Lower leg skin (tissue), 3 donors: ENCODE data around the gene NBAS.

Source experiments
- POLR2A ChIP-seq, 2 donors: fragments of 450-650 bp; IDR thresholded peaks; one replicate each; pipeline ENCODE4 v1.6.1; 2016 to 2017; ENCODE audit warnings: antibody characterized with exemption in 2 of 2, mild to moderate bottlenecking in 1 of 2, moderate library complexity in 1 of 2
- TF ChIP-seq, protein P1 (sequence below), 3 donors: fragments of 450-650 bp; IDR thresholded peaks; one replicate each; pipeline ENCODE4 v1.5.1; 2016; ENCODE audit warnings: antibody characterized with exemption in 3 of 3, mild to moderate bottlenecking in 3 of 3, moderate library complexity in 2 of 3

DNA sequence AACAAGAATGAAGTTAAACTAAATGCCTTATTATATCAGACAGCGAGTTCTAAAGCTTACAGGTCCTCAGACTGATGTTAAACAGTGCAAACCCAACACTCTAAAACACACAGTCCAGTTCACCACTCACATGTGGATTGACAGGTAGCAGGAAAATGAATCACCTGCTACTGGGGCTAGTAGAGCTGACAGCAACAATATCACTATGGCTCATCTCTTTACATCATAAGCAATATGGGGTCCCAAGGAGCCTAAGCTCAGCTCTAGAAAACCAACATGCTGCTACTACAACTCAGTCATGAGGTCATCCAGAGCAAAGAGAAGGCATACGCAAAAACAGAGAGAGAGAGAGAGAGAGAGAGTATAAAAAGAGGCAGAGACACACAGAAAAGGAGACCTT is 145.4 kb downstream of the NBAS start:
- no peak for TF ChIP-seq POLR2A (IDR thresholded peaks at IDR 0.05)
- TF ChIP-seq, protein P1, sequence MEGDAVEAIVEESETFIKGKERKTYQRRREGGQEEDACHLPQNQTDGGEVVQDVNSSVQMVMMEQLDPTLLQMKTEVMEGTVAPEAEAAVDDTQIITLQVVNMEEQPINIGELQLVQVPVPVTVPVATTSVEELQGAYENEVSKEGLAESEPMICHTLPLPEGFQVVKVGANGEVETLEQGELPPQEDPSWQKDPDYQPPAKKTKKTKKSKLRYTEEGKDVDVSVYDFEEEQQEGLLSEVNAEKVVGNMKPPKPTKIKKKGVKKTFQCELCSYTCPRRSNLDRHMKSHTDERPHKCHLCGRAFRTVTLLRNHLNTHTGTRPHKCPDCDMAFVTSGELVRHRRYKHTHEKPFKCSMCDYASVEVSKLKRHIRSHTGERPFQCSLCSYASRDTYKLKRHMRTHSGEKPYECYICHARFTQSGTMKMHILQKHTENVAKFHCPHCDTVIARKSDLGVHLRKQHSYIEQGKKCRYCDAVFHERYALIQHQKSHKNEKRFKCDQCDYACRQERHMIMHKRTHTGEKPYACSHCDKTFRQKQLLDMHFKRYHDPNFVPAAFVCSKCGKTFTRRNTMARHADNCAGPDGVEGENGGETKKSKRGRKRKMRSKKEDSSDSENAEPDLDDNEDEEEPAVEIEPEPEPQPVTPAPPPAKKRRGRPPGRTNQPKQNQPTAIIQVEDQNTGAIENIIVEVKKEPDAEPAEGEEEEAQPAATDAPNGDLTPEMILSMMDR (IDR thresholded peaks at IDR 0.05), result no peak
